D721Med (cell line): ENCODE results near the gene PLCXD3.

Experiments used
- DNase-seq: peaks from one replicate; pipeline ENCODE4 v3.0.0; 2011; ENCODE audit warnings: low spot score; ENCODE audit not compliant: insufficient read length
- FAIRE-seq: peaks from 2 replicates; lab custom pipeline; 2011; peaks lifted over from hg19 to GRCh38; lab: Jason Lieb, UNC
- TF ChIP-seq, protein P1 (sequence below): IDR thresholded peaks from 2 replicates; pipeline ENCODE4 v1.5.1; 2012; ENCODE audit warnings: mild to moderate bottlenecking, control low read depth; ENCODE audit not compliant: insufficient read depth; ENCODE audit errors: missing control alignments

Gene PLCXD3

DNA sequence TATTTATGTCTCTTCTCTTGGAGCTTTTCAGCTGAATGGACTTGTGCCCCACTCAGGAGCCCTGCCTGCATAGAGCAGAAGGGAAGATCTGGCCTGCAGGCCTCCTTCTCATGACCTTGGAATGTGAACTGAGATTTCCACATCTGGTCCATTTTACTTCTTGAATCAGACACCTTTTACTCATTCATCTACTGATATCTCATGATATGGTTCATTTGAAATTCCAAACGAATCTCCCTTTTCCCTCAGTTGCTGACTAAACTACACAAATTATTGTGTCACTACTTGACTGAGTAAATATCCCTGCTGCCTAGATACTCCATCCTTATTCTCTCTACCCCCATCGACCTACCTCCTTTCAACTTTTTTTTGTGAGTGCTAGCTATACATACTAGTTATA is 138.7 kb downstream of the PLCXD3 start:
- DNase-seq, result no peak
- TF ChIP-seq, protein P1, sequence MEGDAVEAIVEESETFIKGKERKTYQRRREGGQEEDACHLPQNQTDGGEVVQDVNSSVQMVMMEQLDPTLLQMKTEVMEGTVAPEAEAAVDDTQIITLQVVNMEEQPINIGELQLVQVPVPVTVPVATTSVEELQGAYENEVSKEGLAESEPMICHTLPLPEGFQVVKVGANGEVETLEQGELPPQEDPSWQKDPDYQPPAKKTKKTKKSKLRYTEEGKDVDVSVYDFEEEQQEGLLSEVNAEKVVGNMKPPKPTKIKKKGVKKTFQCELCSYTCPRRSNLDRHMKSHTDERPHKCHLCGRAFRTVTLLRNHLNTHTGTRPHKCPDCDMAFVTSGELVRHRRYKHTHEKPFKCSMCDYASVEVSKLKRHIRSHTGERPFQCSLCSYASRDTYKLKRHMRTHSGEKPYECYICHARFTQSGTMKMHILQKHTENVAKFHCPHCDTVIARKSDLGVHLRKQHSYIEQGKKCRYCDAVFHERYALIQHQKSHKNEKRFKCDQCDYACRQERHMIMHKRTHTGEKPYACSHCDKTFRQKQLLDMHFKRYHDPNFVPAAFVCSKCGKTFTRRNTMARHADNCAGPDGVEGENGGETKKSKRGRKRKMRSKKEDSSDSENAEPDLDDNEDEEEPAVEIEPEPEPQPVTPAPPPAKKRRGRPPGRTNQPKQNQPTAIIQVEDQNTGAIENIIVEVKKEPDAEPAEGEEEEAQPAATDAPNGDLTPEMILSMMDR, result no peak
- FAIRE-seq, result no peak

DNA sequence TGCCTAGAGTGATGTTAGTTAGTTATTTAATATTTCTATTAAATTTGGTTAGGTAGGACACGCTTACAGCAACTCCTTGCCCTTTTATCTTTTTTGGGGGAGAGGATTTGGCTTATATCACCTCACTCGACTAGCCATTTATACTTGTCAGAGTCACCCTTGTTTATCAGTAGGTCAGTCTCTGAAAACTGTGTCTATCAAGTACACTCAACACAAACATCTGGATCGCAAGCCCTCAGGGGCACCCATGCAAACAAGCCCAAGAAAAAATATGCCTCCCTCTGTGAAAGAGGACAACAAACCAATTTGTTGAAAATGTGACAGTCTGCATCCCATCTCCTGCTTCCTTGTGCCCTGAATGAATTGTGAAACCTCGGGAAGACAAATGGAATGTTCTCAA is 139.9 kb downstream of the PLCXD3 start:
- no peak for FAIRE-seq

DNA sequence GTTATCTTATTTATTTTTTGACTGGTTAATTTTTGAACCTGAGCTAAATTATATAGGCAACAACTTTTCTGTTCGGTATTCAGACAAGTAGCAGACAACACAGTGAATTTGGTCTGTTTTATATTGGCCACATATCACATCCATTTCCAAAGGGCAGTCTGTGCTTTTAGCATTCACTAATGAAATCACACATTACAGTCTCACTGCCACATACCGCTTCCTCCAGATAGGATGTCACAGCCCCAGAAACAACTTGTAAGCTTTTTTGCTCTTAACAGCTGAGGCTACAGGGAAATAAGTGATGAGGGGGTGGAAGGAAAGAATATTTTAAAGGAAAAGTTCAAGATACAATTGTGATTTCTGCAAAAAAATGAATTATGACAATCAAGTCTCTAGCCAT is 140.6 kb downstream of the PLCXD3 start:
- TF ChIP-seq, protein P1, result no peak
- FAIRE-seq, result no peak
- no peak for DNase-seq

More for the DNA sequence above, 139.9 kb downstream of the PLCXD3 start:
- TF ChIP-seq, protein P1, result no peak
- DNase-seq, result no peak

DNA sequence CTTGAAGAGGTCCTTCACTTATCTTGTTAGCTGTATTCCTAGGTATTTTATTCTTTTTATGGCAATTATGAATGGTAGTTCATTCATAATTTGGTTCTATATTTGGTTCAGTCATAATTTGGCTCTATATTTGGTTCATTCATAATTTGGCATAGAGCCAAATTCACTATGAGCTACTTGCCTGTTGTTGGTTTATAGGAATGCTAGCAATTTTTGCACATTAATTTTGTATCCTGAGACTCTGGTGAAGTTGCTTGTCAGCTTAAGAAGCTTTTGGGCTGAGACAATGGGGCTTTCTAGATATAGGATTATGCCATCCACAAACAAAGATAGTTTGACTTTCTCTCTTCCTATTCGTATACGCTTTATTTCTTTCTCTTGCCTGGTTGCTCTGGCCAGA is 142.2 kb downstream of the PLCXD3 start:
- TF ChIP-seq, protein P1, result no peak
- FAIRE-seq (no peak), DNase-seq (no peak)

DNA sequence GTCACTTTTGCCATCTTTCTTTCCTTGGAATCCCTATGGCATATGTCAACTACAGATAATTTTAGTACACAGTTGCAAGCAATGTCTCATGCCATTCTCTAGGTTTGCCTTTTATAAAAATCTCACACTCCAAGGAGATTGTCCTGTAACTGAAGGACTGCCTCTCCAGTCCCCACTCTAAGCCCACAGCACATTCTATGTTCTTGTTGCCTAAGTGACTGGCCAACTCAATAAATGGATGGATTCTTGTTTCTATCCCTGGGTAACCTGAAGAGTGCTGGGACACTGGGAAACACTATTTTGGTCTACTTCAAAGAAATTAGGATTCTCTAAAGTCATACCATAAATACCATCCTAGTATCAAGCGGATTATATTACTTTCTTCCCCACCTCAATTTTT is 145.0 kb downstream of the PLCXD3 start:
- FAIRE-seq, result no peak
- TF ChIP-seq, protein P1, result no peak
- no peak for DNase-seq

DNA sequence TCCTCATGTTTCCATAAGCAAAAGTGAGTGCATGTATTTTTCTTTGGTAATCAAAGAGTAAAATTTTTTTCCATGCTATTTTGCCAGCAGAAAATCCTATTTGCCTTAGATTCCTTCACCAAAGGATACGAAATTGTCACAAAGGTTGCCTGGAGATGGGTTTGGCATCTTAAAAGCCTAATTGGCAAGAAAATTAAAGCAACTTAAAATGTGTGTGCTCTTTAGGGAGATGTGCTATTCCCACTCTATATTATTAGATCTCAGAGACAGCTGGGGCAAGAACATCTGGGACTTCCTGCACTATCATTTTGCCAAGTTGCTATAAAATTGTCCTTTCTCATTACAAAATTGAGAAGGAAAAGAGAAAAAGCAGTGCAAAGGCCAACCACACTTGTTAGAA is 146.1 kb downstream of the PLCXD3 start:
- FAIRE-seq, result no peak
- TF ChIP-seq, protein P1, result no peak
- DNase-seq, result no peak

DNA sequence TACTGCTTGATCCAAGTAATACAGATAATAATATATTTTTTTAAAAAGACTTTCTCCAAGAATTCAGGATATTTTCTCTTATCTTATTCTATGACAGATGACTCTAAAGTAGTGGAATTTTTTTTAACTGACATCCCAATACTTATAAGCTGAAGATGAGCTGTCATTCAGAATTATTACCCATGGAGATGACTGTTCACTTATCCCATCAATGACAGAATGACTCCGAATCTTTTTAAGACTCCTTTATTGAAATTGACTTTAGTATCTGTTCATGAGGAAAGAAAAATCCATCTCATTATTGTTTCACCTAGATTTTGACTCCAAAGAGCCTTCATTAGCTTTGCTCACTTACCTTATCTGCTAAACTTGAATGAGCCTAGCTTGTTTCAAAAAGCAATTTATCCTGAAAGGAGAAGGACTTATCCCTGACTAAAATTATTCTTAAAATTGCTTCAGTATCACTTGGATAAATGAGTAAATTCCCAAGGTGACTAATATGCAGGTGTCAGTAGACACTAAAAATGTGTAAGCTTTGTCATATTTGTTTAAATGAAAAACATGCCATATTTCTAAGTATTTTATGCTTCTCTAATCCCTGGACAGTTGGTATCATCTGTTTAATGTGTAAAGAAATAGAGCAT is 146.9 kb downstream of the PLCXD3 start:
- FAIRE-seq, result no peak
- TF ChIP-seq, protein P1, result no peak
- no peak for DNase-seq
